Suprapubic skin (tissue), 4 donors: Measurements from ENCODE around the gene AZGP1.
"Not testable (repeated sequence)": the region's sequence is repeated elsewhere in the genome, so short reads cannot be mapped to it uniquely, and the experiment has no call there.

ENCODE experiments used
- CTCF ChIP-seq, 2 donors: fragments of 200-600 bp in 1 of 2; fragments of 450-650 bp in 1 of 2; sonication (generic) in 1 of 2; IDR thresholded peaks; one replicate each; pipeline ENCODE4 v1.5.1; 2016 to 2019; ENCODE audit warnings: antibody characterized with exemption in 2 of 2, mild to moderate bottlenecking in 1 of 2, moderate library complexity in 1 of 2
- EP300 ChIP-seq: sonication (generic); formaldehyde crosslinking; IDR thresholded peaks from one replicate; pipeline ENCODE4 v1.6.1; 2017; ENCODE audit warnings: antibody characterized with exemption
- POLR2A ChIP-seq, 2 donors: fragments of 450-650 bp; IDR thresholded peaks; one replicate each; pipeline ENCODE4 v1.6.1; 2017; ENCODE audit warnings: antibody characterized with exemption in 2 of 2, mild to moderate bottlenecking in 2 of 2, moderate library complexity in 2 of 2
- POLR2AphosphoS5 ChIP-seq, 3 donors: sonication (generic); formaldehyde crosslinking; IDR thresholded peaks; one replicate each; pipeline ENCODE4 v1.6.1; 2017; ENCODE audit warnings: antibody characterized with exemption in 3 of 3

GRCh38 chr7:99979814-99980225, 4.0 kb upstream of the AZGP1 start:
- TF ChIP-seq EP300; POLR2A (IDR thresholded peaks at IDR 0.05); POLR2AphosphoS5 (IDR thresholded peaks at IDR 0.05): not testable (repeated sequence)
- TF ChIP-seq CTCF (IDR thresholded peaks at IDR 0.05), result peak; percentile 54 to 69
